Measurements from ENCODE around the gene CTDNEP1. TPM values are rescaled to one million over a fixed set of nuclear protein-coding genes. Genes with fewer than 3 reads are reported as not detected.

The CTDNEP1 gene
- total RNA-seq, 1 donor from 2014 or later = 179 TPM

- TF ChIP-seq, protein P1, sequence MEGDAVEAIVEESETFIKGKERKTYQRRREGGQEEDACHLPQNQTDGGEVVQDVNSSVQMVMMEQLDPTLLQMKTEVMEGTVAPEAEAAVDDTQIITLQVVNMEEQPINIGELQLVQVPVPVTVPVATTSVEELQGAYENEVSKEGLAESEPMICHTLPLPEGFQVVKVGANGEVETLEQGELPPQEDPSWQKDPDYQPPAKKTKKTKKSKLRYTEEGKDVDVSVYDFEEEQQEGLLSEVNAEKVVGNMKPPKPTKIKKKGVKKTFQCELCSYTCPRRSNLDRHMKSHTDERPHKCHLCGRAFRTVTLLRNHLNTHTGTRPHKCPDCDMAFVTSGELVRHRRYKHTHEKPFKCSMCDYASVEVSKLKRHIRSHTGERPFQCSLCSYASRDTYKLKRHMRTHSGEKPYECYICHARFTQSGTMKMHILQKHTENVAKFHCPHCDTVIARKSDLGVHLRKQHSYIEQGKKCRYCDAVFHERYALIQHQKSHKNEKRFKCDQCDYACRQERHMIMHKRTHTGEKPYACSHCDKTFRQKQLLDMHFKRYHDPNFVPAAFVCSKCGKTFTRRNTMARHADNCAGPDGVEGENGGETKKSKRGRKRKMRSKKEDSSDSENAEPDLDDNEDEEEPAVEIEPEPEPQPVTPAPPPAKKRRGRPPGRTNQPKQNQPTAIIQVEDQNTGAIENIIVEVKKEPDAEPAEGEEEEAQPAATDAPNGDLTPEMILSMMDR (conservative IDR thresholded peaks at IDR 0.05) = no peak
- Mint-ChIP-seq H3K36me3 (ENCODE audit: low read depth) (peaks cover under 1% of the 10 kb centered on the region), H3K27ac (ENCODE audit: unreplicated experiment) (no peak overlapping the region), H3K4me3 (no peak overlapping the region), H3K4me1 (no peaks in the 10 kb centered on the region), H3K9me3 (no peaks in the 10 kb centered on the region), H3K27me3 (ENCODE audit: low read depth) (no peaks in the 10 kb centered on the region)
- no peak for DNase-seq (ENCODE audit: low read depth, low spot score)
These were observed 55.6 kb downstream of the CTDNEP1 start for GRCh38 chr17:7195971-7196370.

Small RNA genes within 50 kb of the gene (microRNA-seq; reads per million reads assigned to microRNA genes)
- 13,023 reads per million, percentile 95 among the genes with 10 or more reads in this experiment for gene MIR324

Other genes with a start within 250 kb of the CTDNEP1 start
- gene RNASEK, start 239.1 kb downstream of the CTDNEP1 start, total RNA-seq = 143 and 157 TPM in 2 replicates
- 0.41 and 0.42 TPM in 2 replicates for gene BCL6B, start 228.7 kb downstream of the CTDNEP1 start, total RNA-seq
- gene SLC16A13, start 215.7 kb downstream of the CTDNEP1 start, total RNA-seq = 11.1 and 12.2 TPM in 2 replicates
- gene SLC16A11, start 207.6 kb downstream of the CTDNEP1 start, total RNA-seq = not detected in 2 replicates
- gene CLEC10A, start 171.5 kb downstream of the CTDNEP1 start, total RNA-seq = not detected in 2 replicates
- gene ASGR2, start 136.9 kb downstream of the CTDNEP1 start, total RNA-seq = not detected in 2 replicates
- gene ASGR1, start 72.4 kb downstream of the CTDNEP1 start, total RNA-seq = 9.6 and 11.2 TPM in 2 replicates
- 49.4 and 51.4 TPM in 2 replicates for gene DLG4, start 31.9 kb downstream of the CTDNEP1 start, total RNA-seq
- gene ACADVL, start 31.8 kb downstream of the CTDNEP1 start, total RNA-seq = 215 and 220 TPM in 2 replicates
- gene DVL2, start 17.2 kb downstream of the CTDNEP1 start, total RNA-seq = 130 and 140 TPM in 2 replicates
- gene PHF23, start 12.3 kb downstream of the CTDNEP1 start, total RNA-seq = 72.7 and 75.2 TPM in 2 replicates
- 470 and 479 TPM in 2 replicates for gene GABARAP, start 9.3 kb downstream of the CTDNEP1 start, total RNA-seq
- 74.4 and 77.4 TPM in 2 replicates for gene ELP5, start 481 bp upstream of the CTDNEP1 start, total RNA-seq
- gene CLDN7, start 10.7 kb upstream of the CTDNEP1 start, total RNA-seq = not detected in 2 replicates
- gene SLC2A4, start 30.0 kb upstream of the CTDNEP1 start, total RNA-seq = 5.8 and 6.1 TPM in 2 replicates
- gene YBX2, start 42.9 kb upstream of the CTDNEP1 start, total RNA-seq = 0.54 and 0.96 TPM in 2 replicates
- gene EIF5A, start 55.9 kb upstream of the CTDNEP1 start, total RNA-seq = 725 and 743 TPM in 2 replicates
- 84.2 and 89.9 TPM in 2 replicates for gene GPS2, start 63.6 kb upstream of the CTDNEP1 start, total RNA-seq
- gene NEURL4, start 77.6 kb upstream of the CTDNEP1 start, total RNA-seq = 65.6 and 69.5 TPM in 2 replicates
- 1.2 and 1.3 TPM in 2 replicates for gene ACAP1, start 84.8 kb upstream of the CTDNEP1 start, total RNA-seq
- 7.9 and 8.0 TPM in 2 replicates for gene KCTD11, start 100.4 kb upstream of the CTDNEP1 start, total RNA-seq
- gene TMEM95, start 103.4 kb upstream of the CTDNEP1 start, total RNA-seq = not detected in 2 replicates
- gene TNK1, start 129.4 kb upstream of the CTDNEP1 start, total RNA-seq = 0.21 and 0.43 TPM in 2 replicates
- gene PLSCR3, start 142.8 kb upstream of the CTDNEP1 start, total RNA-seq = 21.9 and 25.7 TPM in 2 replicates
- 71.5 and 71.6 TPM in 2 replicates for gene TMEM256, start 152.4 kb upstream of the CTDNEP1 start, total RNA-seq
- 104 and 106 TPM in 2 replicates for gene NLGN2, start 156.1 kb upstream of the CTDNEP1 start, total RNA-seq
- 0.26 and 0.93 TPM in 2 replicates for gene SPEM1, start 168.6 kb upstream of the CTDNEP1 start, total RNA-seq
- not detected in 2 replicates for gene SPEM2, start 173.9 kb upstream of the CTDNEP1 start, total RNA-seq
- gene SPEM3, start 177.1 kb upstream of the CTDNEP1 start, total RNA-seq = not detected in 2 replicates
- 1.1 and 1.3 TPM in 2 replicates for gene TMEM102, start 183.7 kb upstream of the CTDNEP1 start, total RNA-seq
- gene FGF11, start 187.8 kb upstream of the CTDNEP1 start, total RNA-seq = 6.0 and 6.5 TPM in 2 replicates
- 9.7 and 9.9 TPM in 2 replicates for gene CHRNB1, start 193.3 kb upstream of the CTDNEP1 start, total RNA-seq
- 13.6 and 14.3 TPM in 2 replicates for gene ZBTB4, start 227.9 kb upstream of the CTDNEP1 start, total RNA-seq
- gene SLC35G6, start 229.7 kb upstream of the CTDNEP1 start, total RNA-seq = not detected in 2 replicates
- gene POLR2A, start 232.6 kb upstream of the CTDNEP1 start, total RNA-seq = 181 and 183 TPM in 2 replicates